GM19023 (cell line): ENCODE results near the gene KRT39.
"Not testable (repeated sequence)": the region's sequence is repeated elsewhere in the genome, so short reads cannot be mapped to it uniquely, and the experiment has no call there.

Experiments
- ATAC-seq: cut with Tn5 transposase; IDR thresholded peaks from one replicate; pipeline ENCODE4 v1.9.1; 2021; ENCODE audit warnings: mild to moderate bottlenecking, moderate library complexity; ENCODE audit not compliant: unreplicated experiment

The KRT39 gene

GRCh38 chr17:40944531-40944930 is 22.2 kb downstream of the KRT39 start:
- no peak for ATAC-seq

- ATAC-seq: no peak
Observed at GRCh38 chr17:40942553-40942952, 24.2 kb downstream of the KRT39 start.

GRCh38 chr17:40940266-40940665 is 26.5 kb downstream of the KRT39 start:
- ATAC-seq: no peak

GRCh38 chr17:40938981-40939380 is 27.8 kb downstream of the KRT39 start:
- ATAC-seq: no peak

DNA sequence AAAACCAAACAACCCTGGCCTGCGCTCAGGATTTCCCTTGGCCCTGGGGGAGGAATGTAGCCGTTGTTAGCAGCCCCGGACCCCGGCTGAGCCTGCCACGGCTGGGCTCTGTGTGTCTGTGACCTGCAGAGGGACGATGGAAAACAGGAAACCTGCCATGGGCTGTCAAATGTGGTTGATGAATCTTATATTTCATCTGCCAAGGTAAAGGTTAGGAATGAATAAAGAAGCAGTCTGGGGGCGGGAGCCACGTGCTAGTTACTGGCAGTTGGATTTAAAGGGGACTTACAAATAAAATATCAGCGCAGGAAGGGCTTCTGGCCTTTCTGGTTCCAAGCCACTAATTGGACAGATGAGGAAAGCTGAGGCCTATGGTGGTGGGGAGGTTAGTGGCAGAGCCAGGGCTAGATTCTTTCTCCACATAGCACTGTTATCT is 29.3 kb downstream of the KRT39 start, which contains the start of gene KRT23:
Gene KRT23, minus strand, starts transcription at position 263 of the 436 bp plus-strand sequence. CDS start 1,043 bp downstream, outside the sequence.
- ATAC-seq: no peak

DNA sequence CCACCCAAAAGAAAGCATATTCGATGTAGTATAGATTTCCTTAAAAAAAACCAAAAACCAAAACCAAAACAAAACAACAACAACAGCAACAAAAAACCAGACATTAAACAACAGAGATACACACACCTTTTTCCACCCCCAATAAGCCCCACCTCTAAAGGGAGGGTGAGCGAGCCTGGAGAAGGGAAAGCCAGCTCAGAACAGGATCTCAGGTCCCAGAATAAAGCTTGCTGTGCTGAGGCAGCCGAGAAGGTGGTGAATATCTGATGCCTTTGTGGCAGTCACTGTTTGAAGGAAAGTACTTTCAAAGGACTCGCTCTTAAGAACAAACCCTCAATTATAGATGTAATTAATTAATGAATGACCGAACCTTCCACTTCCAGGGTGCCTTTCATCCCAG is 29.8 kb downstream of the KRT39 start:
- no peak for ATAC-seq

- ATAC-seq: no peak
Observed at GRCh38 chr17:40936437-40936971, 30.2 kb downstream of the KRT39 start.

DNA sequence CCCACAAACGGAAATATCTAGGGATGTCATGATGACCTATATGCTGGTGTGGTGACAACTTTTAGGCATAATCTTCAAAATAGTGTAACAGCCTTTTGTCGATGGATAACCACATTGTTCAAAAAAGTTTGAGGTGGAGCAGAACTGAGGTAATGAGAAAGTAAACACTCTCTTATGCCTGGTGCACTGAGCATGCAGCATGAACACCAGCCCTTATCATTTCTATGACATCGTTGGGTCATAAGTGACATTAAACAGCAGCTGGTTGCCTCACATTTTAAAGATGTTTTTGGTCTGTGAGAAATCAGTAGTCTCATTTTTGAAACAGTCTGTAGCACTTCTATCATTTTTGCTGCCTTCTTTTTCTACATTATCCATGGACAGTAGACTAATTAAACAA is 31.1 kb downstream of the KRT39 start:
- no peak for ATAC-seq

- ATAC-seq: no peak
Observed at GRCh38 chr17:40932608-40933007, 34.1 kb downstream of the KRT39 start.

DNA sequence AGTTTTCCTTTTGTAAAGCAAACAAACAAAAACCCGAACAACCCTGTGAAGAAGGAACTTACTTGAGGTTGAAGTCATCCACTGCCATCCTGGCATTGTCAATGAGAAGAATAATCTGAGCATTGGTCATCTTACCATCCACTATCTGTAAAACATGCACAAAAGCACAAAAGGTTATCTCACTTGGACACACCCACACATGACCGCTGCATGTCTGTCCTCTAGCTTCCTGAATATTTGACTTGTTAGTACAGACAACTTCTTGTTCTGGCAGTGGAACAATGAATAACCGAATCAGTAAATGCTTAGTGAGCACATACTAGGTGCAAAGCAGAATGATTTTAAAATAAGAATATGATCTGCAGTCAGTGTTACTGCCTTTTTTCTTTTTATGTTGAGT is 35.4 kb downstream of the KRT39 start:
- ATAC-seq: no peak

GRCh38 chr17:40926341-40926740 is 40.4 kb downstream of the KRT39 start:
- ATAC-seq: no peak

DNA sequence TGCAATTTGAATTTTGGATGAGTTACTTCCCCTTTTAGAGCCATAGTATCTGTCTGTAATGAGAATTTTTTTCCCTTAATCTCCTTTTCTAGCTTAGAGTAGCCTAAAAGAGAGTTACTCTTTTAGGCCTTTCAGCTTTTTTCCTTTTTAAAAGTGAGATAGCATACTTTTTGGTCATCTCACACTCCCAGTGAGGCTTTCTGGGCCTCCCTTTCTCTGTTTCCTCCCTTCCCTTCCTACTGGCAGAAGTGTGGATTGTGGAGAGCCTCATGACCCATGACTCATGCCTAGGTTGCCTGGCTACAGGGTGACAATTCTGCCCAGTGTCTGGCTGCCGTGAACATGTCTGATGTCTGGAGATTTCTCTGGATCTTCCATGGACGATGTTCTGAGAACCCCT is 44.5 kb downstream of the KRT39 start:
- ATAC-seq: no peak

- ATAC-seq: no peak
Observed at GRCh38 chr17:40921026-40921425, 45.7 kb downstream of the KRT39 start.

DNA sequence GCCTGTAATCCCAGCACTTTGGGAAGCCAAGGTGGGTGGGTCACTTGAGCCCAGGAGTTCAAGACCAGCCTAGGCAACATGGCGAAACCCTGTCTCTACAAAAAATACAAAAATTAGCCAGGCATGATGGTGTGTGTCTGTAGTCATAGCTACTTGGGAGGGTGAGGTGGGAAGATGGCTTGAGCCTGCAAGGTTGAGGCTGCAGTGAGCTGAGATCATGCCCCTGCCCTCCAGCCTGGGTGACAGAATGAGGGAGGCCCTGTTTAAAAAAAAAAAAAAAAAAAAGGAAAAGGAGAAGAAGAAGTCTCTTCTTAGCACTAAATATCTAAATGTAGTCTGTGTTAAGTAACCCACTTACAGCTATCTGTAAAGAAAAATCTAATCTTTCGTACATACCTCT is 49.6 kb downstream of the KRT39 start:
- not testable (repeated sequence) for ATAC-seq

GRCh38 chr17:40916366-40916765 is 50.4 kb downstream of the KRT39 start:
- ATAC-seq: no peak

- no peak for ATAC-seq
Observed at GRCh38 chr17:40915721-40916256, 51.0 kb downstream of the KRT39 start.

- ATAC-seq: no peak
Observed at GRCh38 chr17:40915199-40915661, 51.5 kb downstream of the KRT39 start.

GRCh38 chr17:40914075-40914855 is 52.5 kb downstream of the KRT39 start:
- no peak for ATAC-seq

GRCh38 chr17:40912486-40913210 is 54.1 kb downstream of the KRT39 start:
- ATAC-seq: no peak

DNA sequence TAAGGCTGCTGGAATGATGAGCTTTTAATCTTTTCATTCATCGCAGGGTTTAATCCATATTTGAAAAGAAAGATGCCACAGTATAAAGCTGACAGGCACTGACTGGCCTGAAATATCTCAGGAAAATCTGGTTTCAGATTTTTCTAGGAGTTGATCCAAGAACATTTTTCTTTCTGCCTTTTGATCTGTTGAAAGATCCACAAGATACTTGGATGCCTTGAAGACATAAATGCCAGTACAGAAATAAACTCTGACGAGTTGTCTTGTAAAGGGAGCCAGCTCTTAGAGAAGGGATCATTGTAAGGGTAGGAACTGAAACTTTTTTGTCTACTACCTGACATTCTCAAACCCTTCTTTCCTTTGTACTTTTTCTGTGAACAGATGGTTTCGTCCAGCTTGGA is 56.3 kb downstream of the KRT39 start:
- no peak for ATAC-seq

GRCh38 chr17:40909755-40910154 is 57.0 kb downstream of the KRT39 start:
- no peak for ATAC-seq

- ATAC-seq: no peak
Observed at GRCh38 chr17:40909351-40909750, 57.4 kb downstream of the KRT39 start.
